ENCODE measurements around the gene ZCCHC14.
"Not testable (repeated sequence)": the region's sequence is repeated elsewhere in the genome, so short reads cannot be mapped to it uniquely, and the experiment has no call there.

DNA sequence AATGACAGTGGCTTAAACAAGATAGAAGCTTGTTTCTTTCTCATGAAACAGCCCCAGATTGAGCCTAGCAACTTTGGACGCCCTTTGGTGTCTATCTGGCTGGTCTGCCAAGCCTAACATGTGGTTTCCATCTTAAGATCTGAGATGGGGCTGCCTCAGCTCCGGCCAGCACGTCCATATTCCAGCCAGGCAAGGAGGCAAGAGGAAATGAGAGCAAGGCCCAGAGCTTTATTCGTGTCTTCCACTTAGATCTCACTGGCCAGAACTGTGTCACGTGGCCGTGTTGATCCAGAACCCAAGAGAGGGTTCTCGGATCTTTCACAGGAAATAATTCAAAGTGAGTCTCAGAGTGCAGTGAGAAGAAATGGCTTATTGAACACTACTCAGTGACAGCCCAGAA lies 28.9 kb upstream of the ZCCHC14 start:
- TF ChIP-seq POLR2A (IDR thresholded peaks at IDR 0.05): not testable (repeated sequence)
- TF ChIP-seq, protein P1, sequence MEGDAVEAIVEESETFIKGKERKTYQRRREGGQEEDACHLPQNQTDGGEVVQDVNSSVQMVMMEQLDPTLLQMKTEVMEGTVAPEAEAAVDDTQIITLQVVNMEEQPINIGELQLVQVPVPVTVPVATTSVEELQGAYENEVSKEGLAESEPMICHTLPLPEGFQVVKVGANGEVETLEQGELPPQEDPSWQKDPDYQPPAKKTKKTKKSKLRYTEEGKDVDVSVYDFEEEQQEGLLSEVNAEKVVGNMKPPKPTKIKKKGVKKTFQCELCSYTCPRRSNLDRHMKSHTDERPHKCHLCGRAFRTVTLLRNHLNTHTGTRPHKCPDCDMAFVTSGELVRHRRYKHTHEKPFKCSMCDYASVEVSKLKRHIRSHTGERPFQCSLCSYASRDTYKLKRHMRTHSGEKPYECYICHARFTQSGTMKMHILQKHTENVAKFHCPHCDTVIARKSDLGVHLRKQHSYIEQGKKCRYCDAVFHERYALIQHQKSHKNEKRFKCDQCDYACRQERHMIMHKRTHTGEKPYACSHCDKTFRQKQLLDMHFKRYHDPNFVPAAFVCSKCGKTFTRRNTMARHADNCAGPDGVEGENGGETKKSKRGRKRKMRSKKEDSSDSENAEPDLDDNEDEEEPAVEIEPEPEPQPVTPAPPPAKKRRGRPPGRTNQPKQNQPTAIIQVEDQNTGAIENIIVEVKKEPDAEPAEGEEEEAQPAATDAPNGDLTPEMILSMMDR (IDR thresholded peaks at IDR 0.05): not testable (repeated sequence)

All from esophagus squamous epithelium (tissue), 4 donors.